GM18505 (cell line): ENCODE results near the gene MKNK2.
"Not testable (repeated sequence)": the region's sequence is repeated elsewhere in the genome, so short reads cannot be mapped to it uniquely, and the experiment has no call there.

ENCODE experiments used
- ATAC-seq: cut with Tn5 transposase; IDR thresholded peaks from one replicate; pipeline ENCODE4 v1.9.1; 2021; ENCODE audit not compliant: unreplicated experiment
- POLR2A ChIP-seq: IDR thresholded peaks from 4 replicates; pipeline ENCODE4 v1.6.1; 2011; ENCODE audit warnings: borderline replicate concordance; ENCODE audit not compliant: insufficient read depth, insufficient read length; ENCODE audit errors: extremely low read depth

The MKNK2 gene

DNA sequence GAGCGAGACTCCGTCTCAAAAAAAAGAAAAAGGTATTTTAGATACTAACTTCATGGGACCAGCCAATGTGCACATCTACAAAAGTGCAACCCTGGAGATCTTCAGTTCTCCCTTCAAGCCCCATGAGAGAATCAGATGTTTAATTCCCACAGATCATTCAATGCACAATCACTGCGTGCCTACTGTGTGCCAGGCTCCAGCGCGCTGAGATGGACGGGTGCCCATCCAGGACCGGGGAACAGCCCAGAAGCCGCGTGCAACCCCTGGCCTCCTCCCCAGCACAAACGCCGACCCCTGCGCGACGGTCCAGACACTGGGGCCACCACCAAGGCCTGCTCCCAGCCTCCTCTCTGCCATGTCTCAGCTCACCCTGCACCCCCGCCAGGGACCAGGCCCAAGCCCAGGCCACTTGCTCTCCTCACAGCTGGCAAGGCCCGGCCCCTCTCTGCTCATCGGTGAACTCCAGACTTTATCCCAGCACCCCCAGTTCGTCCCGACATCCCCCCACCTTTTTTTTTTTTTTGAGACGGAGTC, 40.8 kb downstream of the MKNK2 start:
- ATAC-seq: no peak
- TF ChIP-seq POLR2A: no peak

DNA sequence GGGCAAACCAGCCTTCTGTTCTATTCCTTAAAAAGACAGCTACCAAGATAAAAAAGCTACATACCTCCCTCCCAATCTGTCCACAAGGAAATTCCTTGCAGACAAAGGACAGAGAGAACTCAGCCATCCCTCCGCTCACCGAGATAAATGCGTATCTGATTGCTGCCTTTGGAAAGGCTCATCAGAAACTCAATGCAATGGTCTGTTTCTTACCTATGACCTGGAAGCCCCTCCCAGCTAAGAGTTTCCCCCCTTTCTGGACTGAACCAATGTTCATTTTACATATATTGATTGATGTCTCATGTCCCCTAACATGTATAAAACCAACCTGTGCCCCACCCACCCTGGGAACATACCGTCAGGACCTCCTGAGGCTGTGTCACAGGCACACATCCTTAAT, 47.2 kb downstream of the MKNK2 start:
- TF ChIP-seq POLR2A: no peak
- ATAC-seq: no peak

DNA sequence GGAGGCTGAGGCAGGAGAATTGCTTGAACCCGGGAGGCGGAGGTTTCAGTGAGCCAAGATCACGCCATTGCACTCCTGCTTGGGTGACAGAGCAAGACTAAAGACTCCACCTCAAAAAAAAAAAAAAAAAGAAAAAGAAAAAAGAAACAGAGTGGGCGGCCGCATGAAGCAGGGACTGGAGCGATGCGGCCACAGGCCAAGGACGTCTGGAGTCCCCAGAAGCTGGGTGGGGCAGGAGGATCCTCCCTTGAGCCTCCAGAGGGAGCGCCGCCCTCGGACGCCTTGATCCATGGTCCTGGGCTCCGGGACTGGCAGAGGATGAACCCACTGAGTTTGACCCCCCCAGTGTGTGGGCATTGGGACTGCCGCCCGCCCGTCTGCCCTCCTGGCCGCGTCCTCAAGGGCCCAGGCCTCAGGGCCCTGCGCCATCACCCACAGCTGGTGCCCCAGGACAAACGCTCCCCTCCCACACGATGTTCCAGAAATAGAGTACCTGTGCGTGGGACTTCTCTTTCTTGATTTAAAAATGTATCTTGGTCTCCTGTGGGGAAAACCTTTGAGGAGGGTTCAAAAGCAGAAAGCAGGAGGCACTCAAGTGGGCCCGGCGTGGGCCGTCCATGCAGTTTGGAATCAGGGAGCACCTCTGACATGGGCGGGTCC, 51.1 kb downstream of the MKNK2 start:
- TF ChIP-seq POLR2A: no peak
- ATAC-seq: no peak

DNA sequence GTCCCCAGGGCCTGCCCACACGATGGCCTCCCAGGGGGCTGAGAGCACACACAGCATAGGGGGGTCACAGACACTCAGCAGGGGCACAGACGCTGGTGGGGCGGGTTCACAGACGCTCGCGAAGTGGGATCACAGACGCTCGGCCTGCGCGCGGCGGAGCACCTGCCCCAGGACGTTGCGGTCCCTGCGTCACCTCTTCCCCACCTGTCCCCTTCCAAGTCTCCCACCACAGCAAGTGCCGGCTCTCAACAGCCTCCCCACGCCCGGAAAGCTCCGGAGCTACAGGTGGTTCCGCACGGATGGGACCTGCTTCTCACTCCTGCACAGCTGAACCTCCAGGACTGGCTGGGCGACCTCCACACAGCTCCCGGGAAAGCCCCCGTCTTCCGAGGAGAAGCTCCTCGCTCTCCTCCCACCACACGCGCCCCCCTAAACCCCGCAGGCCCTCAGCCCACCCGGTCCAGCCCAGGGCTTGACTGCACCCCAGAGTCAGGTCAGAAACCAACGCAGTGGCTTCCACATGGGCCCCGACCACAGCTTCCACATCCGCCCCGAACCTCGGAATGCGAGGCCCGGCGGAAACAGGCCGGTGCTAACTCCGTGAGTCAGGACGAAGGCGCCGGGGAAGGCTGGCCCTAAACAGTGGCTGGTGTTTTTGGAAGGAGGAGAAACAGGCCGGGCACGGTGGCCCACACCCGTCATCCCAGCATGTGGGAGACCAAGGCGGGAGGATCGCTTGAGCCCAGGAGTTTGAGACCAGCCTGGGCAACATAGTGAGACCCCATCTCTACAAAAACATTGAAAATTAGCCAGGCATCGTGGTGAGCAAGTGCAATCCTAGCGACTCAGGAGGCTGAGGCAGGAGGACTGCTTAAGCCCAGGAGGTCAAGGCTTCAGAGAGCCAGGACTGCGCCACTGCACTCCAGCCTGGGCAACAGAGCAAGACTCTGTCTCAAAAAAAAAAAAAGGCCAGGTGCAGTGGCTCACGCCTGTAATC, 52.0 kb downstream of the MKNK2 start:
- TF ChIP-seq POLR2A: no peak
- no peak for ATAC-seq

DNA sequence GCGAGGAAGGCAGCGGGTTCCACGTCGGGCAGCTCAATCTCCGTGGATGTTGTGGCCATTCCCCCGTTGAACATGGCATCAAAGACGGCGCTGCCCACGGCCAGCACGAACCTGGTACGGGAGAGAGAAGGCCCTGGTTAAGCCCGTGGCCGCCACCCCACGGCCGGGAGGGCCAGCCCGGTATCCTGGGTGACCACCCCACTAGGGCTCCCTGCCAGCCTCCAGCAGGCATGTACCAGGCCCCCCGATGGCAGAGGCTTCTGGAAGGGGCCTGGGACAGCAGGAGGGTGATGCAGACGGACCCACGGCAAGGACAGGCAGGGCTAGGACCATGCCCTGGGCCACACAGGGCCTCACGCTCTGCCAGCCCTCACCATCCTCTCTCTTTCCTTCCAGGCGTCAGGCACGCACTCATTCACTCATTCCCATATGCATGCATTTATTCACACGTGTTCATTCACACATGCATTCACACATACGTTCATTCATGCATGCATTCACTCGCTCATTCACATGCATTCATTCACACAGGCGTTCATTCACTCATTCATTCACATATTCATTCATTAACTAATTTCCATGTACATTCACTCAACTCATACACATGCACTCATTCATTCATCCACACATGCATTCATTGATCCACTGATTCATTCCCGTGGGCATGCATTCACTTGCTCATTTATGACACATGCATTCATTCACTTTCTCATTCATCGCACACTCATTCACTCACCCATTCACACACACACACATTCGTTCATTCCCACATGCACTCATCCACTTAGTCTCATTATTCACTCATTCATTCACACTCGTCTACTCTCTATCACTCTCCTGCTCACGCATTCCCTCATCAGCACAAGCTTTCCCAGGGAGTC, 53.5 kb downstream of the MKNK2 start:
- no peak for TF ChIP-seq POLR2A
- ATAC-seq: no peak

DNA sequence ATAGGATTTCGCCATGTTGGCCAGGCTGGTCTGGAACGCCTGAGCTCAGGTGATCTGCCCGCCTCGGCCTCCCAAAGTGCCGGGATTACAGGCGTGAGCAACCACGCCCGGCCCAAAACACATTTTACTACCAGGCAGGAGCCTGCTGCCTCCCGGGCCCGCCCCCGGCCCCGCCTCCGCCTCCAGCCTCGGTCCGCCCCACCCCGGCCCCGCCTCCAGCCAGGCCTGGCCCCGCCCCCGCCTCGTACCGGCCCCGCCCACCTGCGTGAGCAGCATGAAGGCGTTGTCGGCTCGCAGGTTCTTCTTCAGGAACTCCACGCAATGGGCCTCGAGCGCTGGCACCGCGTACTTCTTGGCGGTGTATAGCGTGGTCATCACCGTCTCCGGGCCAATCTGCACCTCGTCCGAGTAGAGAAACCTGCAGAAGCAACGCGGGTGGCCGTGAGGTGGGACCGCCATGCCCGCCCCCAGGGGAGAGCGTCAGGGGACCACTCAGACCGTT, 58.2 kb downstream of the MKNK2 start:
- TF ChIP-seq POLR2A: no peak
- ATAC-seq: no peak

DNA sequence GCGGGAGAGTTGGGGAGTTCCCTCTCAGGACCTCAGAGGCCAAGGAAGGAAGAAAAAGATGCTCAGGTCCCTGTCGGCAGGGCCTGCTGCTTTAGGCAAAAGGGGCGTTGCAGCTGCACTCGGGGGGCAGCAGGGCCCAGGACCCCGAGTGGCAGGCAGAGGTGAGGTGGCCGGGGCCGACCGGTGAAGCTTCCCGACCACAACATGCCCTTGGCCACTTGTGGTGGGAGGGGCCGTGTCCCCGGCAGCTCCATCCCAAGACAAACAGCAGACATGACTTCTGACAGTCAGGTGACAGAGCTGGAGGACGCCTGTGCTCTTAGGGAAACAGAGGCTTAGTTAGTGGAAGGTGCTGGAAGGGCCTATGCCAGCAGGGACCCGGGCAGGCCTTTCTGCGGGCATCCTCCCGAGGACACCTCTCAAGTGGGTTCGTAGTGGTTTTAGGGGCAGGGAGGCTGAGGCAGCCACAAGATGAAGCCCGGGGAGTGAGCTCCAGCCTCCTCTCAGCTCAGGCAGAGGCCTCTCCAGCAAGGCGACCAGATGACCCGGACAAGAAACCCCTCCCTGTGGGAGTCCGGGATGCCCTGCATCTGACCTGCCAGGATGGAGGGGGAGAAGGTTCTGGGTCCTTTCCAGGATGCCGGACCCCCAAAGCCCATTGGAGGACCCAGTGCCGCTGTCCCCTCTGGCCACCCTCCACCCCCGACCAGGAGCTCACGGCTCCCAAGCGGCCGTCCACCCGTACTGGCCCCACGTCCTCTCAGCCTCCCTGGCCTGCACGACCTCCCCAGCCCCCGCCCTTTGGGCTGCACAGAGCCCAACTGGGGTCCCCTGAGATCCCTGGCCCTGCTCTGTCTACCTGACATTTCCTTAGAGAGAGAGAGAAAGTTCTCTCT, 59.8 kb downstream of the MKNK2 start:
- no peak for ATAC-seq

DNA sequence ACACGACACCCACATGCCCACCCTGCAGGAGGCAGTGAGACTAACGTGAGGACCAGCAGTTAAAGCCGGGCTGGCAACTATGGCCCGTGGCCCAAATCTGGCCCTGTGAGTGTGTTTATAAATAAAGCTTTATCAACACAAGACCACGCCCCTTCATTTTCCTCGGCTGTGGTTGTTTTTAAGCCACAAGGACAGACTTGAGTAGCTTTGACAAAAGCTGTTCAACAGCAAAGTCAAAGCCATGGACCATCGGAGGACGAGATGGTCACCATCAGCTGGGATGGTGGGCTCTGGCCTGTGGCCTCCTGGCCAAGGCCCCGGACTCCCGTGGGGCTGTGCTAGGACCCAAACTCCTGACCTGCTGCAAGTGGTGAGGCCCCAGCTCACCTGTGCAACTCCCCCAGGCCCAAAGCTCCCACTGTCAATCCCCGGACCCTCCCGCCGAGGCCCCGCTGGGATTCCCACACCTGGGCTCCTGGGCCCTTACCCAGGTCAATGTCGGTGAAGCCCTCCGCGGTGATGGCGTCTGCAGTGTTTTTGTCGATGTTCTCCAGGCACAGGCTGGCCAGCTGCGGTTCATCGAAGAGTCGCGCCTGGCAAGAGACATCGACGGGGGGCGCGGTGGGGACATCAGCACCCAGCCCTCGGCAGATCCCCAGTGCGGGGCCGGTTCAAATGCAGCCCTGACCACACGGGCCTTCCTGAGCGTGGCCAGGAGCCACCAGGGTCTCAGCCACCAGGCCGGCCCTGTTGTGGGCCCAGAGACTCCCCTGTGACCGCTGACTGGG, 60.6 kb downstream of the MKNK2 start:
- TF ChIP-seq POLR2A: no peak
- ATAC-seq: no peak

More for the DNA sequence above, 59.8 kb downstream of the MKNK2 start:
- no peak for TF ChIP-seq POLR2A

DNA sequence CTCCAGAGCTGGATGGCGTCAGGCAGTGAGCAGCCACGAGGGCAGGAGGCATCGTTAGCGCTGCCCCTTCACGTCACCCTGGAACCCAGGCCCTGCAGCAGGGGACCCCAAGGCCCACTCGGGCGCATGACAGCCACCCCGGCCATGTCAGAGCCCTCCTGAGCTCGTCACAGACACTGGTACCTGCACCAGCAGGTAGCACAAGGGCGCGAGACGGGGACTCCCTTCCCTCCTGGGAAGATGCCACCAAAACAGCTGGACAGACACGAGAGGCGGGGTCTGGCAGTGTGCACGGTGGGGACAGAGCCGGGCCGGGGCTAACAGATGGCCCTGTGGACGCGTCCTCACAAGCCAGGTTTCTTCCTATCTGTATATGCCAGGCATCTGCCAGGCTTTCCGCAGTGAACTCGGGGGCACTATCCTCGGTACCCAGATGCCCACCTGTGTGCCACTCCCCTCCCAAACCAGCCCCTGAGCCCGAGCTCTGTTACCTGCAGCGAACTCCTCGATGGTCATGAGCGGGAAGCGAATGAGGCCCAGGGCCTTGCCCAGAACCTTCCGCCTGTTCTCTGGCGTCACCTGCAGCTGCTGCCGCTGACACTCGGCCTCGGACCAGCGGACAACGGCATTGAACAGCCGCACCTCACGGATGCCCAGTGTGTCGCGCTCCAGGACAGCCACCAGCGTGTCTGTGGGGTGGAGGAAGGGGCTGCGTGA, 61.4 kb downstream of the MKNK2 start:
- ATAC-seq: no peak

DNA sequence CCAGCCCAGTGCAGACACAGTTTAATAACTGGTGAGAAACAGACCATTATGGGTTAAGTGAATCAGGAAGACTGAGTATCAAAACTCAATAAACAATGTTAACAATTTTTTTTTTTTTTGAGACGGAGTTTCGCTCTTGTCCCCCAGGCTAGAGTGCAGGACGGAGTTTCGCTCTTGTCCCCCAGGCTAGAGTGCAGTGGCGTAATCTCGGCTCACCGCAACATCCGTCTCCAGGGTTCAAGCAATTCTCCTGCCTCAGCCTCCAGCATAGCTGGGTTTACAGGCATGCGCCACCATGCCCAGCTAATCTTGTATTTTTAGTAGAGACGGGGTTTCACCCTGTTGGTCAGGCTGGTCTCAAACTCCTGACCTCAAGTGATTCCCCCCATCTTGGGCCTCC, 62.6 kb downstream of the MKNK2 start:
- ATAC-seq: not testable (repeated sequence)

More for the DNA sequence above, 61.4 kb downstream of the MKNK2 start:
- no peak for TF ChIP-seq POLR2A
